ENCODE data around the gene CARMIL1. TPM values are rescaled to one million over a fixed set of nuclear protein-coding genes. Genes with fewer than 3 reads are reported as not detected.
"Not testable (repeated sequence)": the region's sequence is repeated elsewhere in the genome, so short reads cannot be mapped to it uniquely, and the experiment has no call there.

The CARMIL1 gene
- polyA plus RNA-seq, 10 donors, result 2.6 to 7.1 (median 3.7) TPM

- DNase-seq, result no peak
Observed at GRCh38 chr6:25277386-25277785, 1.8 kb upstream of the CARMIL1 start.

DNA sequence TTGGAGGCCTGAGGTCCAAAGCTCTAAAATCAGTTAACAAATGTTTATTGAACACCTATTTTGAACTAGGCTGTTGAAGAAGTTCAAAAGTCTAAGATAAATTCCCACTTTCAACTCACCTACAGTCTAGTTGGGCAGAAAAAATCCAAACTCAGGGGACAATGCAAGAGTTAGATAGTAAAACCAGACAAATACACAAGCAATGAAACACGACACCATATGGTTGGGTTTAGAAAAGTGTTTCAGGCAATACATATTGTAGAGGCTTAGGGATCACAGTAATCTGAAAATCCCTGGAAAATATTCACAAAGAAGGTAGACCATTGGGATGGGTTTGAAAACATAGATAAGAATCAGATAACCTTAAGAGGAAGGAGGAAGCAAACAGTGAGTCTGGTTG lies 1.3 kb upstream of the CARMIL1 start:
- DNase-seq, result no peak

- DNase-seq, result no peak
Observed at GRCh38 chr6:25278261-25278913, 787 bp upstream of the CARMIL1 start.

GRCh38 chr6:25279748-25280343 lies 672 bp downstream of the CARMIL1 start:
- no peak for DNase-seq

DNA sequence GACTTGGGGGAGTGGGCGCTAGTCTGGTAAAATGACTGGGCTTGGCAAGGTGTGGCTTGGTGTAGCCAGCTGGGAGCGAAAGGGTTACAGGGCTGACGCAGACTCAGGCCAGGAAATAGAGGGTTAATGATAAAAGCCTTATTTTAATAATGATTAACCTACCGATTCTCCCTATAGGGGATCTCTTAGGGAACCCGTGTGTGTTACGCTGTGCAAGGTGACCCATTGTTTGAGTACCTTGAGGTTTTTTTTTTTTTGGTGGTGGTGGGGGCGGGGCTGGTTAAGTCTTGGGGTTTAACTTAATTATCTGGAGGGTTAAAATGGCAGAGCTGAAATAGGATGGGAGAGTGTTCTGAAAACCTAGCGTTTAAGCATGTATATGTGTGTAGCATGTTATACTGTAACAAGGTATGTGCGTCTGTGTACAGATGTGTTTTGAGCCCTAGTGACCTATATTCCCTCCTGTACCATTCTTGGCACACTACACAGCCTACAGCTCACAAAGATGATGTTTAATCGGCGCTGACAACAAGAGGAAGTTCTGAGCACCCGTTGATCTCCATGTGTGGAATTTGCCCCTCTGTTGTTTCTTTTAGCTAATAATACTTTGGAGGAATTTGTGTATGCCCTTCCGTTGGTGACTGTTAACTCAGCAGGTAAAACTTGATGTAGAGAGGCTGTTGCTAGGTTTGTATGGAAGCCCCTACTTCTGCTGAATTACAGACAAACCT lies 1.3 kb downstream of the CARMIL1 start:
- DNase-seq, result peak in 1 of 3 donors; percentile 63

DNA sequence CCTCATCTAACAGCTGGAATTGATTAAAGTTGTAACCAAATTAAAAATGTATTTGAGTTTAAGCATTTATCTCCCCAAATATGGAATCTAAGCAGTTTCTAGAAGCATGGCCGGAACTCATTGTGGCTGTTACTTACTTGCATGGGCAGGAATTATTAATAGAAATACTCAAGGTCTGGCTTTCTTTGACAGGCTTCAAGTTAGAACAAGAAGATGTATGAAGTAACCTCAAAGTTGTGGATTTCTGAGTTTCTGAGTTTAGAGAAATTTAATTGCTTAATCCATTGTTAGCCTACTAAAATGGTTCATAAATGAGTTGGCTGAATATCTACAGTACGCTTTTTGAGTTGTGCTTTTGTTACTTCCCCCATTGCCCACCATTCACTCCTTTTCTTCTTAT lies 7.7 kb downstream of the CARMIL1 start:
- DNase-seq, result no peak

- no peak for DNase-seq
Observed at GRCh38 chr6:25287941-25288340, 8.8 kb downstream of the CARMIL1 start.

GRCh38 chr6:25288518-25288917 lies 9.3 kb downstream of the CARMIL1 start:
- no peak for DNase-seq

- no peak for DNase-seq
Observed at GRCh38 chr6:25290306-25291060, 11.3 kb downstream of the CARMIL1 start.

DNA sequence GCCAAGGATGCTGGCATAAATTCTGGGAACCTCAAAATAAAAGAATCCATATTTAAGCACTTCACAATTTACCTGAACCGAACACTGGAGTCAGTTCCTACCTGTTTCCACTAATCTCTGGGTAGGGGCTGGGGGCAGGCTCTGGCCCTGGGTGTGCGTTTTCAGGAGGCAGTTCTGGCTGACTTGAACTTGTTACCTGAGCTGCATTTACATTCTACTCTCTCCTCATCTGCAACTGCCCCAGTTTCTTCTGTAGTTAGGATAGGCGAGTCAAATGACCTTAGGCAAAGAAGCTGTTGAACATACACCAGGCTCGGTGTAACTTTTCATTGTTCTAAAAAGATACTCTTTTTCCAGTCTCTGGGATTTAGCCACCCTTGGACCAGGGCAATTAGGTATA lies 13.2 kb downstream of the CARMIL1 start:
- DNase-seq, result no peak

DNA sequence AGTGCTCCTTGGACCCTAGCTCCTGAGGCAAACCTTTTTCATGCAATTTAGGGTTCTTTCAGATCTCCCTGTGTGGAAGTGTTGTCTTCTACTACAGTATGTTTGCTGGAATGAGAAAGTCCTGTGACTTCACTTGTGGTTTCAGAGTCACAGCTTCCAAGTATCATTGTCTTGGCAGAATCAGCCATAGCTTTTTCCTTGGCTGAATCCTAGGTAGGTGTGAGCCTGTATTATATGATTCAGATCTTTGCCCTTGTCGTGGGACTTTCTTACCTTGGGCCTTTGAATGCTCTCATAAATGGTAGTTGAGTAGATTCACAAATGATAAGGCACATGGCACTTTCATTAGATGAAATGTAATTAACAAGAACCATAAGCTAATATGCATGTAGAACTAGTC lies 16.5 kb downstream of the CARMIL1 start:
- DNase-seq, result no peak

DNA sequence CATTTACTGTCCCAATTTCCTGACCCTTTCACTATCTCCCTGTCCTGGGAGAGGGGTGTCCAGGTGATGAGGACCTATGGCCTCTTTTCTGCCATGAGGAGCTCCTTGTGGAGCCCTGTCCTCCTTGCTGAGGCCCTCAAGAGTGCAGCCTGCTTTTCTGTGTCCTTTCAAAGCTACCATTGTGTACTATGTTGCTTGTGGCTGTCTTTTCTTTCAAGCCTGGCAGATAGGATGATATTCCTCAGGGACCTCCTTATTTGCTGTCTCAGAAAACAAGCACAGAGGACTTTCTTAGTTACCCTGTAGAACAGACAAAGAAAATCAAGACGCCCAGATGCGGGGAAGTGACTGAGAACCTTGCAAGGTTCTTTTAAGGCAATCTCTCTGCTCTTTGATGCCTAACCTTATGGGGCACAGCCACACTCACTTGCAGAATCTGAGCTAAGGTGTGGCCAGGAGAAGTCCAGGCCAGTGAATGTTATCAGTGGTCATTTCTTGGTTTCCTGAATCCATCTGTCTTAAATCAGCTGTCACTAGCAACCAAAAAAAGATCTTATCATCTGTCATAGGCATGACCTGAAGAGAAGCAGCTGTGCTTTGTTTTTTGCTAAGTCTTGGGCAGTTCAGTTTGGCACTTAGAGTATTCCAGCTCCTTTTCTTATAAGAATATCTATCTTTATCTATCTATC lies 17.2 kb downstream of the CARMIL1 start:
- no peak for DNase-seq

DNA sequence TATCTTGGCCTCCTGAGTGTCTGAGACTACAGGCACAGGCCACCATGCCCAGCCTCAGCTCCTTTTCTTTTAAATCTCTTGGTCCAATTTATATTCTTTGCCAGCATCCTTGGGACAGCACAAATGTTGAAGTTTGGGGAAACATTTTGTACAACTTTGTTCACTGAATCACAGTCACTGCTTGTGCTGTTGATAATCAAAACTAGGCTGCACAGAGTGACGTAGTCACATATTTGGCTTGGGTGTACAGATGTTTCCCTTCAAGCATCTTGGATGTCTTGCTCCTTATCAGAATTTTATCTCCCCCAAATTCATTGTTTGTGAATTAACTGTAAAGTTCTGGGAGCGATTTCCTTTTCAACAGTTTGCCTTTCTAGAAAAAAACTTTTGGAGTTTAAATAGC lies 17.9 kb downstream of the CARMIL1 start:
- peak in 1 of 3 donors; percentile 62 for DNase-seq

- DNase-seq, result no peak
Observed at GRCh38 chr6:25297823-25298522, 18.8 kb downstream of the CARMIL1 start.

- not testable (repeated sequence) for DNase-seq
Observed at GRCh38 chr6:25298523-25298865, 19.3 kb downstream of the CARMIL1 start.

DNA sequence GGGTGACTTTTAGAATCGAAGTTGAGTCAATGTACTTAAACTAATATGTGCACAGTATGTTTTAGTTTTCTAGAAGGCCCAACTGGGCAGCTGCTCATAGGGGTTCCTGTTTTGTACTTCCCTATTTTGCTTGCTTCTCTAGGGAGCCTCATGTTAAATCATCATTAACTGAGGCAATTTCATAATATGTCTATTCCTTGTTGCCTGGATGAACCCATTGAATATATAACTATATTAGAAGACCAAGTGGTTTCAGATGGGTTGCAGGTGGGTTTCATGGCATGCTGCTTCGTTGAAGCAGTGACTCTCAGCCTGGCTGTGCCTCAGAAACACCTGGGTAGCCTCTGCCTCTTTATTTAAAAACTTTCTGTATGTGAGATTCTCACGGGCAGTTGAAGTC lies 22.2 kb downstream of the CARMIL1 start:
- DNase-seq, result no peak

DNA sequence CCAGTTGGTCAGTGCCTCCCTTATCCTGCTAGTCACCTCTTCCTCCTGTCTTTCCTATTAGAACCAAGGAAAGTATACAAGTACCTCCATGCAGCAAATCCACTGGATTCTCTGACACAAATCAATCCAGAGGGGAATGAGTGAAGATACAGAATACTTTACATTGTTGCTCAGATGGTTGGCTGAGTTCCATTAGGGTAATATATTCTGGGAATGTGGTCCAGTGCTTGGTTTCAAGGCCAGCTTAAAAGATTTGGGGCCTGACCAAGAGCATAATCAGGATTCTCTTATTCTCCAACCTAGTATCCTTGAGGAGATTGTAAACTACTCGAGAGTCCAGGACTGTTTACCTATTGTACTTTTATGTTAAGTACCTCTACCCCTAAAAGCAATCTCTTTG lies 23.0 kb downstream of the CARMIL1 start:
- DNase-seq, result peak in 1 of 3 donors; percentile 63

- peak in 2 of 3 donors; percentile 57 to 81 for DNase-seq
Observed at GRCh38 chr6:25302677-25303128, 23.5 kb downstream of the CARMIL1 start.

DNA sequence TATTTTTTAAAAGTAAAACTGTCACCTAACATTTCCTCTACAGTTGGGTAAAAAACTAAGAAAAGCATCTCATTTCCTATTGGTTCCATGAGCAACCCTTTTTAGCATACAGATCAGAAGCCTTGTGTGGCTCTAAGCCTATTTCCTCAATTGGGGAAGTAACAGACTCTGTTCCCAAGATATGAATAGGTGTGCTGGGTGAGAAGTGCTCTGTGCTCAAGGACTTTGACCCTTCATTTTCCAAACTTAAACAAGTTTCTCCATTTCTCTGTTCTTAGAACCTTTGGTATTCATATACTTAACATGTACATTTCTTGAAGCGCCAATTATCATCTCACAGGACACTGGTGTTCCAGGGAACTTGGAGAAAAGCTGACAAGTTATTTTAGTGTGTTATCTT lies 24.1 kb downstream of the CARMIL1 start:
- no peak for DNase-seq

DNA sequence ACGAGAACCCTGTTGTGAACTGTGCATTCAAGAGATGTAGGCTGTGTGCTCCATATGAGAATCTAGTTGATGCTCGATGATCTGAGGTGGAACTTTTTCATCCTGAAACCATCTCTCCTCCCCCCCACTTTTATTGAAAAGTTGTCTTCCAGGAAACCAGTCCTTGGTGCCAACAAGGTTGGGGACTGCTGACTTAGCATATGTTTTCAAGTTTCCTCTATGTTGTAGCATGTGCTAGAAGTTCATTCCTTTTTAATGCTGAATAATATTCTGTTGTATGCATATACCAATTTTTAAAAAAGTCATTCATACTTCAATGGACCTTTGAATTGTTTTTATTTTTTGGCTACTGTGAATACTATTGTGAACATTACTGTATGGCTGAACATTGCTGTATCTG lies 27.2 kb downstream of the CARMIL1 start:
- DNase-seq, result no peak

- no peak for DNase-seq
Observed at GRCh38 chr6:25307805-25308494, 28.8 kb downstream of the CARMIL1 start.
